Activated CD4-positive, alpha-beta T cell treated with anti-CD3 and anti-CD28 coated beads for 48 hours (primary cell): ENCODE results near the gene PTPN9.
"Not testable (repeated sequence)": the region's sequence is repeated elsewhere in the genome, so short reads cannot be mapped to it uniquely, and the experiment has no call there.

Experiments
- DNase-seq: peaks from one replicate; pipeline ENCODE4 v3.0.0-alpha.2; 2020

Gene PTPN9

DNA sequence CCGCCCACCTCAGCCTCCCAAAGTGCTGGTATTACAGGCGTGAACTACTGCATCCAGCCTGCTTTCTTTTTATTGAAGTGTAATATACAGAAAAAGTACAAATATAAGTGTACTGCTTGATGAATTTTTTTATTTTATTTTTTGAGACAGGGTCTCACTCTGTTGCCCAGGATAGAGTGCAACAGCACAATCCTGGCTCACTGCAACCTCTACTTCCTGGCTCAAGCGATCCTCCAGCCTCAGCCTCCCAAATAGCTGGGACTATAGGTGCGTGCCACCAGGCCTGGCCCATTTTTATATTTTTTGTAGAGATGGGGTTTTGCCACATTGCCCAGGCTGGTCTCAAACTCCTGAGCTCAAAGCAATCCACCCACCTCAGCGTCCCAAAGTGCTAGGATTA is 3.8 kb upstream of the PTPN9 start:
- DNase-seq: not testable (repeated sequence)

DNA sequence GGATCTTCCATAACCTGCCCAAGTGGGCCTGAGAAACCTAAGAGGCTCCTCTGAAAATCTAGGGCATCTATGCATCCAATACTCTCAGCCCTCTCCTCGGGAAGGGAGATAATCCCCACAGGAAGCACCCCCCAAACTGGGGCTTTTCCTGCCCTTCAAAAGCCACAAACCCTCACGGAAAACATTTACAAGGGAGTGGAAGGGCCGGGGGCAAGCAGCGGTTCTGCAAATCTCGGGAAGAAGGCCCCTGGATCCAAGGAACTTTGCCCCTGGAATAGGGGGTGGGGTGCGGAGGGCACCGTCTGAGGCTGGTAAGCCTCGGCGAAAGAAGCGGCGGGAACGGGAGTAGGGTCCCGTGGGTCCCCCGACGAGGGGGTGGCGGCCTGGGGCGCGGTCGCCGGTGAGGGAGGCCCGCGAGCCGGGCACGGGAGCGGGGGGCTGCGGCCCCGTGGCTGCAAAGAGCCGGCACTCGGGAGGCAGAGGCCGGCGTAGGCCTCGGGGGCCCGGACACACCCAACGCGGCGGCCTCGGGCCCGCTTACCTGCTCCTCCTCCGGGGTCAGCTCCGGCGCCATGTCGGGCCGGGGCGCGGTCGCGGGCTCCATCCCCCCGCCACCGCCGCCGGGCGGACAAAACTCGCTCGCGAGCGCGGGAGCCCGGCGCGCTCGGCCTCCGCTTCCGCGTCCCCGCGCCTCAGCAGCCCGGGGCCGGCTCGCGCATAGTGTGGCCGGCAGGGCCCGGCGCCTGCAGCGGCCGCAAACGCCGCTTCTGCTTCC is 755 bp downstream of the PTPN9 start:
- DNase-seq: peak; percentile 14

DNA sequence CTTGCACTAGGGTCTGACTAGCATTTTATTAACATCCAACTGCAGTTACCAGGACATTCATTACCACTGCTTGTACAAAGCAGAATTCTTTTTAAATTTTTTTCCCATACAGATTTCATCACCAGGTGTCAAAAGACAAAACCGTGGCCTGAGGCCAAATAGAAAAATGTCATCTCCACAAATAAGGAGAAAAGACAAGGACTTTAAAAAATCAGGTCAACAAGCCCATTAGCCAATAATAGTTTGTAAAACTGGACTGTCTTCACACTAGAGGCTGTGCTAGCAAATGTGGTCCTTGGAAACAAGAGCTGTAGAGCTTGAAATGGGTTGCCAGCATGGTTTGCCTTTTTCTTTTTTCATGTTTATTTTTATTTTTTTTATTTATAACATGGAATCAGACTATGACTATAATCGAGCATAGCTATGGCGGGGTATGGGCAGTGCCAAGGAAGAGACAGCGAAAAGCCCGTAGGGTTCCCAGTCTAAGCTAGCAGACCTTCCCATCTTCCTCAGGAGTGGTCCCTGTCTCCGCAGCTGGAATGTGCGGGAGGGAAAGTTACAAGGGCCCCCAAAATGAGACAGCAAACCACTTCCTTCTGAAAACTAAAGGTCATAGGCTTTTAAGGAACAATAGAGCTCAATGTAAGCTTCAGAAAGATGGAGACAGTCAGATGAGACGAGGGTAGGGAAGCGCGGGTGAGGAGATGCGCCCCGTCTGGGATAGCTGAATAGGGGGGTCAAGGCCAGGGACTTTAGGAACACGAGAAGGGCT is 1.5 kb downstream of the PTPN9 start:
- DNase-seq: no peak

DNA sequence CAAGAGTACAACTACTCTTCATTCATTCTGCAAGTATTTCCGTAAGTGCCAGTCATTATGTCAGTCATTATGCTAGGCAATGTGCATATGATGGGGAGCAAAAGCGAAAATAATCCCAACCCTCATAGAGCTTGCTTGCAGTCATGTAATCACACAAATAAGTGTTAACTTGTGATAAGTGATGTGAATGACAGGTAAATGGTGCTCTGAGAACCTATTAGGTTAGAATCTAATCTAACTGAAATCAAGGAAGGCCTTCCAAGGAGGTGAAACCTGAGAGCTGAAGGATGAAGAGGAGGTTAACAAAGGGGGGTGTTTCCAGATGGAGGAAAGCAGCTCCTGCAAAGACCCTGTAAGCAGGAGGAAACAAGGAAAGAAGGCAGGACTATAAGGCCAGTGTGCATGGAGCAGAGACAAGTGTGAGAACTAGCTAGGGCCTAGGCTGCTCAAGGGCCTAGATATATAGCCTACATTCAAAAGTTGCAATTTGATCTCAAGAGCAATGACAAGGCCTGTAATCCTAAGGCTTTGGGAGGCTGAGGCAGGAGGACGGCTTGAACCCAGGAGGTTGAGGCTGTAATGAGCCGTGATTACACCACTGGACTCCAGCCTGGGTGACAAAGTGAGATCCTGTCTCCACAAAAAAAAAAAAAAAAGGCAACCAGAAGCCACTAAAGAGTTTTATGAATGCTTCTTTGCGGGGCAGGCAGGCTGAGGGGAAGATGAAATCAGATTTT is 5.3 kb downstream of the PTPN9 start:
- DNase-seq: no peak

DNA sequence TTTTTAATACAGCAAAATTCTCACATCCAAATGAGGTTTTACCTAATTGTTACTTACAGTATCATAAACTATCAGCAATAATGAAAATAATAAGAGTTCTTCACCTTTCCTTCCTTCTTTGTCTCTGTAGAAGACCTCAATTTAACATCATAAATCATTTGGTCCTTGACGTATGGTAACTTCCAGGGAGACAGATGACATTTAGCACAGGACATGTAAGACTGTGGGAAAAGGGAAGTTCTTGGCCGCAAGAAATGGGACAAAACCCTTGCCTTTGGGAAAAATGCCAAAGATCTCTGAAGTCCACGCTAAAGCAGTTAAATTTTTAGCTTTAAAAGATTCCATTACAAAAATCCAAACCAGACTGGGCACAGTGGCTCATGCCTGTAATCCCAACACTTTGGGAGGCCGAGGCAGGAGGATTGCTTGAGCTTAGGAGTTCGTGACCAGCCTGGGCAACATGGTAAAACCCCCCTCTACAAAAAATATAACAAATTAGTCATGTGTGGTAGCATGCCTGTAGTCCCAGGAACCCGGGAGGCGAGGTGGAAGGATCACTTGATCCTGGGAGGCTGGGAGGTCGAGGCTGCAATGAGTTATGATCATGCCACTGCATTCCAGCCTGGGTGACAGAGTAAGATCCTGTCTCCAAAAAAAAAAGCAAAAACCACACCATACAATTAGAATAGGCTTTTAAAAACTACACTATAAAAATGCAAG is 8.8 kb downstream of the PTPN9 start:
- DNase-seq: no peak

DNA sequence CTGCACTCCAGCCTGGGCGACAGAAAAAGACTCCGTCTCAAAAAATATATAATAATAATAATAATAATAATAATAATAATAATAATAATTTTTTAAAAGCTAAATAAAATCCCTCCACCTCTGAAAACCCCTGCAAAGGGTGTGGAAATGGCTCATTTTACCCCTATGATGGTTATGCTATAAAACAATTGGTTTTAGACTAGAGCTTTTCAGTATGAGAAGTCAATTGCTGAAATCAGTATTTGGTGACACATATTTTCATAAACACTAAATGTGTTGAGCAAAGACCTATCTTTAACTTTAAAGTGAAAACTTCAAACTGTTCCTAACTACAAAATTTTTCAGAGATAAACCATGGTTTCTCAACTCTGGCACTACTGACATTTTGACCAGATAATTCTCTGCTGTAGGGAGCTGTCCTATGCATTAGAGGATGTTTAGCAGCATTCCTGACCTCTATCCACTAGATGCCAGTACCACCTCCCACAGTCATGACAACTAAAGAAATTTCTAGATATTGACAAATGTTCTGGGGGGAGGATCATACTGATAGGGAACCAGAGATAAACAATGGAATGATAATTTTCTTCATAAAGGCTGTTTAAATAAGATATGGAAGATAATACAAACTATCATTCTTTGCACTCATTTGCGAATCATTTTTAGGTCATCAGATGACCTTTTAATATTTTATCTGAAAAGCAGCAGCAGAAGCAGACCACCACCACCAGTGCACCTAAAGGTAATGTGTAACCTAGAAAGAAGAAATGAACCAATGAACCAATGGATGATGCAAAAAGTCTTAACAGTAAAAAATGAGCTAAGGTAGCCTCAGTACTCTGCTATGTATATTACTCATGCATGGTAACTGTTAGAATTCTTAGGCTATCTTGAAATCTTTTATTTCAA is 13.8 kb downstream of the PTPN9 start:
- DNase-seq: no peak

DNA sequence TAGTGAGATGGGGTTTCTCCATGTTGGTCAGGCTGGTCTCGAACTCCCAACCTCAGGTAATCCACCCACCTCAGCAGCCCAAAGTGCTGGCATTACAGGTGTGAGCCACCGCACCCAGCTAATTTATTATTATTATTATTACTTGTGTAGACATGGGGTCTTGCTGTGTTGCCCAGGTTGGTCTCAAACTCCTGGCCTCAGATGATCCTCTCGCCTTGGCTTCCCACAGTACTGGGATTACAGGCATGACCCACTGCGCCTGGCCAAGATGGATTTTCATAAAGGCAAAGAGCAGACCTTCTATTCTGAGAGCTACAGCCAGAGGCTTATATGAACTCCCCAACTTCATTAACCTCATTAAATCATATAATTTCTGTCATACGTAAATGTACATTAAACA is 17.2 kb downstream of the PTPN9 start:
- no peak for DNase-seq

DNA sequence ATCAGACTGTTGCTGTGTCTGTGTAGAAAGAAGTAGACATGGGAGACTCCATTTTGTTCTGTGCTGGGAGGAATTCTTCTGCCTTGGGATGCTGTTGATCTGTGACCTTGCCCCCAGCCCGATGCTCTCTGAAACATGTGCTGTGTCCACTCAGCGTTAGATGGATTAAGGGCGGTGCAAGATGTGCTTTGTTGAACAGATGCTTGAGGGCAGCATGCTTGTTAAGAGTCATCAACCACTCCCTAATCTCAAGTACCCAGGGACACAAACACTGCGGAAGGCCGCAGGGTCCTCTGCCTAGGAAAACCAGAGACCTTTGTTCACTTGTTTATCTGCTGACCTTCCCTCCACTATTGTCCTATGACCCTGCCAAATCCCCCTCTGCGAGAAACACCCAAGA is 19.8 kb downstream of the PTPN9 start:
- DNase-seq: not testable (repeated sequence)

DNA sequence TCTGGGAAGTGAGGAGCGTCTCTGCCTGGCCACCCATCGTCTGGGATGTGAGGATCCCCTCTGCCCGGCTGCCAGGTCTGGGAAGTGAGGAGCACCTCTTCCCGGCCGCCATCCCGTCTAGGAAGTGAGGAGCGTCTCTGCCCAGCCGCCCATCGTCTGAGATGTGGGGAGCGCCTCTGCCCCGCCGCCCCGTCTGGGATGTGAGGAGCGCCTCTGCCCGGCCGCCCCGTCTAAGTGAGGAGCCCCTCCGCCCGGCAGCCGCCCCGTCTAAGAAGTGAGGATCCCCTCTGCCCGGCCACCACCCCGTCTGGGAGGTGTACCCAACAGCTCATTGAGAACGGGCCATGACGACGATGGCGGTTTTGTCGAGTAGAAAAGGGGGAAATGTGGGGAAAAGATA is 20.2 kb downstream of the PTPN9 start:
- DNase-seq: not testable (repeated sequence)

DNA sequence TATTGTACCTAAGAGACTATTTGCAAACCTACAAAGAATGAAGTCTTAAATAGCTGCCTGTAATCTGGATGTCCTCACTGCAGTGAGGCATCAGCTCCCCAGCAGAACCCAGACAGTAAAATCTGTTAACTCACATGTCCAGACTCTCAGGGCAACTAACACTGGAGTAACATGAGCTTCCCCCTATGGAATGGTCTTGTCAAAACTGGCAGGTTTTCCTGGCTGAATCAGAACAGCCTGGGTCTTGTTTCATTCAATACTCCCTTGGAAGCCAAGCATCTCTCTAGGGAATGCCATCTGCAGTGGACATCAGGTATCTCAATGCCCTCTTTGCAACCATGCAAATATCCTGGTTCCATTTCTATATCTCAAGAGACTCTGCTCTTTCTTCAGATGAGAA is 24.4 kb downstream of the PTPN9 start:
- no peak for DNase-seq

DNA sequence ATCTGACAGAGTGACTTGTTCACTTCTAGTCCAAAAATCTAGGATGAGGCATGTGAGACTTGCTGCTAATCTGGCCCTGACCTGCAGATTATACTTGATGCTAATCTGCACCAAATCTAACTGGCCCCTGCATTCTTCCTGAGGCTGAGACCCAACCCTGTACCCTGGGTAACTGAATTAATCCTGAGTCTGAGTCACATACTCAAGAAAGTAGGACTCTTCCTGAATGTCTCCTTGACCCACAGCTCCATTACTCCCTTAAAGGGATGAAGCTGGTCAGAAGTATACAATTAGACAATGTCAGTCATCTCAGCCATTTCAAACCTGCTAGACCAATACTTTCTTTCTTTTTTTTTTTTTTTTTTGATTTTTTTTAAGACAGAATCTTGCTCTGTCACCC is 25.5 kb downstream of the PTPN9 start:
- DNase-seq: no peak

DNA sequence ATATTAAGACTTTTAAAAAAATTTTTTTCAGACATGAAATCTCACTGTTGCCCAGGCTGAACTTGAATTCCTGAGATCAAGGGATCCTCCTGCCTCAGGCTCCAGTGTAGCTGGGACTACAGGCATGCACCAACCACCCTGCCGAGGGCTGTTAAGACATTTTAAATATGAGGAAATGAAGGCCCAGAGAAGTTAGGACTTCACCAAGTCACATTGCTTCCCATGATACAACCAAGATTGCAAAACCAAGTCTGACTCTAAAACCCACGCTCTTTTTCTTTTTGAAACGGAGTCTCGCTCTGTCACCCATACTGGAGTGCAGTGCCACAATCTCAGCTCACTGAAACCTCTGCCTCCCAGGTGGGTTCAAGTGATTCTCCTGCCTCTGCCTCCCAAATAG is 28.0 kb downstream of the PTPN9 start:
- no peak for DNase-seq

DNA sequence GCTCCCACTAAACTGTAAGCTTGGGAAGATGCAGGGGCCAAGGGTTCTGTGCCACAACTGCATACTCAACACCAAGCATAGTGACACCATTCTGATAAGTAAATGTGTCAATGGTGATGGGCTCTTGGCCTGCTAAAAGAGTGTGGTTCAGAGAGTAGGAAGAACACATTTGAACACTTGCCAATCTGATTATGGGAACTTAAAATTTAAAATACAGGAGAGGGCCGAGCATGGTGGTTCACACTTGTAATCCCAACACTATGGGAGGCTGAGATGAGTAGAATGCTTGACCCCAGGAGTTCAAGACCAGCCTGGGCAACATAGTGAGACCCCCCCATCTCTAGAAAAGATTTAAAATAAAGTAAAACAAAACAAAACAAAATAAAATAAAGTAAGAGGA is 34.1 kb downstream of the PTPN9 start:
- DNase-seq: no peak

DNA sequence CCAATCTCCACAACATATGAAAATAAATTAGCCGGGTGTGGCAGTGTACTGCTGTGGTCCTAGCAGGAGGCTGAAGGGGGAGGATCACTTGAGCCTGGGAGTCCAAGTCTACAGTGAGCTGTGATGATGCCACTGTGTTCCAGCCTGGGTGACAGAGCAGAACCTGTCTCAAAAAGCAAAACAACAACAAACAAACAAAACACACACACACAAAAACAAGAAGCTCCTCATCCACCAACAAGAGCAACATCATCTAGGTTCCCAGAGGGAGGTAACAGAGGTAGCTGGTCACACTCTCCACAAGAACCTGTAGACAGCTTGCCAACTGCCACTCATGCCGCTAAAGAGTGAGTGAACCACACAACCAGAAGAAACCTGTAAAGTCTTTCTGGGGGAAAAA is 34.8 kb downstream of the PTPN9 start:
- no peak for DNase-seq

DNA sequence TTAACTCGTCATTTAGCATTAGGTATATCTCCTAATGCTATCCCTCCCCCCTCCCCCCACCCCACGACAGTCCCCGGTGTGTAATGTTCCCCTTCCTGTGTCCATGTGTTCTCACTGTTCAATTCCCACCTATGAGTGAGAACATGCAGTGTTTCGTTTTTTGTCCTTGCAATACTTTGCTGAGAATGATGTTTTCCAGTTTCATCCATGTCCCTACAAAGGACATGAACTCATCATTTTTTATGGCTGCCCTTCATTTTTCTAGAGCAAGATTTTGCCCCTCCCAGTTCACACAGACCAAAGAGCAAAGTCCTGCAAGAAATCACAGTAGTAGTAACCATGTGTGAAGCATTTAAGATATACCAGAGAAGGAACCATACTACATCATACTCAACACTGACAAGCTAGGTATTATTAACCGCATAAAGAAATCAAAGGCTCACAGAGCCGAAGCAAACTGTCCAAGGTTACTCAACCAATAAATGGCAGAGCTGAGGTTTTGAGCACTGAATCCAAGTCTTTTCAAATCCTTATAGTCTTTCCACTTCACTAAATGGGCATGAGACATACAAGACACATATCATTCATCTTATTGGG is 36.1 kb downstream of the PTPN9 start:
- DNase-seq: not testable (repeated sequence)

DNA sequence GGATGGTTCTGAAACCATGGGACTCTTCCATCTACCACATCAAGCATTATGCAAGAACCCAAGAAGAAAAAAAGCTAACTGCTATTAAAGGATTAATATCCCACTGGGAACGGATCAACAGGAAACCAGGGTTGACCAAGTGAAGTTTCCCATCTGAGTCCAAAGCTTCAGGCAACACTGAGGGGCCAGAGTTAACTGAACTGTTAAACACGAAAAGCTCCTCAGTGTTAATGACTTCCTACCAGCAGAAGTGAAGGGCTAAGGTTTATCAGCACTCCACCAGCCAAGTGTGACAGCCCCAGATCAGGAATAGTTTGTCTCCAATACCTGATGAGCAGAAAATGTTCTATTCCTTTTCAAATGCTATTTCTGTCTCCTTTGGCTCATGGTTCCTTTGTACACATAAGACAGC is 36.7 kb downstream of the PTPN9 start:
- no peak for DNase-seq

DNA sequence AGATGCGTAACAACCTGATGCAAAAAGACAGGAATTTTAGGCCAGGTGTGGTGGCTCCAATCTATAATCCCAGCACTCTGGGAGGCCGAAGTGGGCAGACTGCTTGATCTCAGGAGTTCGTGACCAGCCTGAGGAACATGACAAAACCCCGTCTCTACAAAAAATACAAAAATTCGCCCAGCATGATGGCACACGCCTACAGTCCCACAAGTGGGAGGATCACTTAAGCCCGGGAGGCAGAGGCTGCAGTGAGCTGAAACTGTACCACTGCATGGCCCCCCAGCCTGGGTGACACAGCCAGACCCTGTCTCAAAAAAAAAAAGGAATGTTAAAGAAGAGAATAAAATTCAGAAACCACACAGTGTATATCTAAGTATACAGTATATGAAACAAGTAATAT is 40.7 kb downstream of the PTPN9 start:
- DNase-seq: no peak

DNA sequence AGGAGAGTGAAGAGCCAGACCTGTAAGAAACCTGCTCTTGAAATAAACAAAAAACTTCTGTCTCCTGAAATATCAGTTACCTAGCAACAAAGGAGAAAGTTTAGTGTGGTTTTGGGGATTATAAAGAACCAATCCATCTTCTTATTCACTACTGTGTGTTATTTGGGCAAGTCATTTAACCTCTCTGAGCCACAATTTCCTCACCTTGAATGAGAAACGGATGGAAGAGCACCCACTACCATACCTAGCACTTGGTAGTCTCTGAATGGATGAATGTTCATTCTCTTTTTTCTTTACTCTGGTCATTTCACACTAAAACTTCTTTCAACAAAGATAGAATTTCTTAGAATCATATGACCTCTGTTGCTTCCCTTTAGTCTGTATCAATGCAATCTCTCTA is 45.2 kb downstream of the PTPN9 start:
- no peak for DNase-seq

DNA sequence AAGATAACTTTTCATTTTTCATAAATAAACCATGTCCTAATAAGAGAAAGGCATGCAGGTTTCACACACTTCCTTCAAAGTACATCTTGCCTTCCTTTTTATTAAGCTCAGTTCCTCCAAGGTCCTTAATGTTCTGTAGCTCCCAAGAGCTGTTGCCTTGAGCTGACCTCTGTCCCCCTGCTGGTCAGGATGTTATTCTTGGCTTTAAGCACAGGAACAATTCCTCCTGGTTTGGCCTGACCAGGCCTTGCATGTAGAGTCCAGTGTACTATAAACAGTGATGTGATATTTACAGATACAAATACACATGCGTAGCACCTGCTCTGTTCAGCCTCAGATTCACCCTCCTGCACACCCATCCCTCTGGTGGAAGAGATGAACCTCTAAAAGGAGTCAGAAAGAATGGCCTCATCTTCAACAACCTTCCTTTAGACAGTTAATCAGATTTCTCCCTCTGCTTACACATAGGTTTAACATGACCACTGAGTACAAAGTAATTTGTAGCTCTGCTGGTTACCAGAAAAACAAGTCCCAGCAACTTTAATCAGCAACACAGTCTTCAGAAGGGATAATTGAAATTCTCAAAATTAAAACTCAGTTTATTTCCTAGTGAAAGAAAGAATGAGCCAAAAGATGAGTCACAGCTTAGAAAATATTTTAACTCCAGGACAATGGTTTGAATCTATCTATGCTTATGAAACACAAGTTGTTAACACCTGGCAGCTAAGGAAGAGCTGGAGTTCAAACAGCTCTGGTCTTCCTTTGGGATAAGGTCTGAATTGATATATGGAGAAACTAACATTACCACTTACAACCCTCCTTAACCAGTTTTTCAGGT is 46.5 kb downstream of the PTPN9 start:
- DNase-seq: no peak

DNA sequence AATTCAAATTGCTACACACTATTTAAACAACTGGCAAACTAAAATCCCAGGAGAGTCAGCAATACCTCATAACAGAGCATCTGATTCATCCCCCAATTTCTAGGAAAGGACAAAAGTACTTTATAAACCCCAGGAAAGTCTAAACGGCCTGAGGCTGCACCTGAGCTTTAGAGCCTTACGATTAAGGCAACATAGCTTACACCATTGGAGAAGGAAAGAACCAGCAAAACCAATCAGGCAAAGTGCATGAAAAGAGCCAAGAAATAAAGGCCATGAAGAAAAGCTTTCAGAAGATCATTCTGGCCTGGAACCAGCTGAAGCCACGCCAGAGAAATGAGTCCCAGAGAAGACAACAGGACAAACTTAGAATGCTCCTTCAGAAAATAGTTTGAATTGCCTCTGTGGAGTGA is 48.1 kb downstream of the PTPN9 start:
- DNase-seq: no peak

DNA sequence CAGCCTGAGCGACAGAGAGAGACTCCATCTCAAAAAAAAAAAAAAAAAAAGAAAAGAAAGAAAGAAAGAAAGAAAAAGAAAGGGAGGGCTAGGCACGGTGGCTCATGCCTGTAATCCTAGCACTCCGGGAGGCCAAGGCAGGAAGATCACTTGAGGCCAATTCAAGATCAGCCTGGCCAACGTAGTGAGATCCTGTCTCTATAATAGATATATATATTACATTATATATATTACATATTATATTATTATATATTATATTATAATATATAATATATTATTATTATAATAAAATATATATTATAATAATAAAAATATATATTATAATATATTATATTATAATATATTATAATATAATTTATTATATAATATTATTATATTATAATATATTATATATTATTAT is 48.9 kb downstream of the PTPN9 start:
- no peak for DNase-seq
